Right lobe of liver (tissue), 4 donors: ENCODE data around the gene TSPAN32.

Experiments used
- POLR2A ChIP-seq: fragments of 450-650 bp; IDR thresholded peaks from one replicate; pipeline ENCODE4 v1.6.1; 2017; ENCODE audit warnings: antibody characterized with exemption, mild to moderate bottlenecking
- TF ChIP-seq, protein P1 (sequence below), 4 donors: fragments of 200-600 bp in 3 of 4; fragments of 450-650 bp in 1 of 4; IDR thresholded peaks; one replicate each; pipeline versions ENCODE4 v1.5.1 to v1.8.0; 2016 to 2022; ENCODE audit warnings: antibody characterized with exemption in 4 of 4, mild to moderate bottlenecking in 2 of 4
- donor health status: DM: no; HTN: no; CAD: no.
- donor health status: DM: no; HTN: no; CAD: no.
- donor health status: DM: no; HTN: yes; CAD: no.

- no peak for TF ChIP-seq POLR2A
- TF ChIP-seq, protein P1, sequence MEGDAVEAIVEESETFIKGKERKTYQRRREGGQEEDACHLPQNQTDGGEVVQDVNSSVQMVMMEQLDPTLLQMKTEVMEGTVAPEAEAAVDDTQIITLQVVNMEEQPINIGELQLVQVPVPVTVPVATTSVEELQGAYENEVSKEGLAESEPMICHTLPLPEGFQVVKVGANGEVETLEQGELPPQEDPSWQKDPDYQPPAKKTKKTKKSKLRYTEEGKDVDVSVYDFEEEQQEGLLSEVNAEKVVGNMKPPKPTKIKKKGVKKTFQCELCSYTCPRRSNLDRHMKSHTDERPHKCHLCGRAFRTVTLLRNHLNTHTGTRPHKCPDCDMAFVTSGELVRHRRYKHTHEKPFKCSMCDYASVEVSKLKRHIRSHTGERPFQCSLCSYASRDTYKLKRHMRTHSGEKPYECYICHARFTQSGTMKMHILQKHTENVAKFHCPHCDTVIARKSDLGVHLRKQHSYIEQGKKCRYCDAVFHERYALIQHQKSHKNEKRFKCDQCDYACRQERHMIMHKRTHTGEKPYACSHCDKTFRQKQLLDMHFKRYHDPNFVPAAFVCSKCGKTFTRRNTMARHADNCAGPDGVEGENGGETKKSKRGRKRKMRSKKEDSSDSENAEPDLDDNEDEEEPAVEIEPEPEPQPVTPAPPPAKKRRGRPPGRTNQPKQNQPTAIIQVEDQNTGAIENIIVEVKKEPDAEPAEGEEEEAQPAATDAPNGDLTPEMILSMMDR (IDR thresholded peaks at IDR 0.05): no peak
These were observed 40.2 kb upstream of the TSPAN32 start for GRCh38 chr11:2261436-2262230.
